ENCODE results near the gene PDZD2.
A peak's percentile ranks its signal among the peaks of the same experiment; 100 is the strongest.

PDZD2 gene

DNA sequence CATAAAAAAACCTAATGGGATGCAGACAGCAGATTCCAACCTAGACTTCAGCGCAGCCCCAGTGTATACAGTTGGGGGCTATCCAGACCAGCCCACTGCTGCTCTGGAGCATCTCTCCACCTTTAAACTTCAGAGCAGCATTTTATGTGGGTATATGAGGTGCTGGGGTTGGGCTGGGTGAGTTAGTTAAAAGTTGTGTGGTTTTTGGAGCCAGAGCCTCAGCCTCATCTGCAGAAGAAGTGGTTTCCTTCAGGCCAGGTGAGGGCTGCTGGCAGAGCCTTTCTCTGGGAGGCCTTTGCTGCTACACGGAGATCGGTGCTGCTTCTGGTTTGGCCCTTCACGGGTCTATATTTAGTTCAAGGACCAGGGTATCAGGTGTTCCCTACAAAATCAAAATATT lies 228.3 kb downstream of the PDZD2 start:
- DNase-seq (ENCODE audit: low spot score) = no peak

DNA sequence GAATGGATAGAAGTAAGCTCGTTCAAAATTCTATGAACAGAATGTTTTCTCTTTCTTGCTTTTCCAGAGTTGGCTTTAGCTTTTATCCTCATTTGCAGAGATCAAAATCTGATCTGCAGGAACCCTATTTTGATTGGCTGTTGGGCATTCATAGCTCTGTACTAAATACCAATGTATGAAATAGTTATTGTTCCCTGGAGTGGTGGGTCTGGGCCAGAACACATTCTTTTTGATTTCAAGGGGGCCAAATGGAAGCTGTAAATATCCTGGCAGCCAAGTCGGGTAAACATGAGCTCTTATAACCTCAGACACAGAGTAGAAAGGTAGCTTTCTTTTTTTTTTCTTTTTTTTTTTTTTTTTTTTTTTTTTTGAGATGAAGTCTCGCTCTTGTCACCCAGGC lies 241.5 kb downstream of the PDZD2 start:
- no peak for DNase-seq (ENCODE audit: low spot score)

DNA sequence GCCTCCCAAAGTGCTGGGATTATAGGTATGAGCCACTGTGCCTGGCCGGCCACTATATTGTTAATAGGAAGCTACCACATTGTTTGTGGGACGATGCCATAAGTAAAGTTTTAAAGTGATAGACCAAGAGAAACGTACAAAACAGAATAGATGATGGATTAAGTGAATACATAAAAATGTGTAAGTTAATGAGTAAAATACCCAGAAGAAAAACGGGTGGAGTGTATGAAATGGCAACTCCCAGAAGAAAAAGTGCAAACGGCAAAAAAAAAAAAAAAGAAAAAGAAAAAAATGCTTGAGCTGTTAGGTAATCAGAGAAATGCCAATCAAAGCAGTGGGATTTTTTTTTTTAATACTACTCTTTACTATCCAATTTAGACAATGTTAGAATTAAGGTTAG lies 246.0 kb downstream of the PDZD2 start:
- no peak for DNase-seq (ENCODE audit: low spot score)

DNA sequence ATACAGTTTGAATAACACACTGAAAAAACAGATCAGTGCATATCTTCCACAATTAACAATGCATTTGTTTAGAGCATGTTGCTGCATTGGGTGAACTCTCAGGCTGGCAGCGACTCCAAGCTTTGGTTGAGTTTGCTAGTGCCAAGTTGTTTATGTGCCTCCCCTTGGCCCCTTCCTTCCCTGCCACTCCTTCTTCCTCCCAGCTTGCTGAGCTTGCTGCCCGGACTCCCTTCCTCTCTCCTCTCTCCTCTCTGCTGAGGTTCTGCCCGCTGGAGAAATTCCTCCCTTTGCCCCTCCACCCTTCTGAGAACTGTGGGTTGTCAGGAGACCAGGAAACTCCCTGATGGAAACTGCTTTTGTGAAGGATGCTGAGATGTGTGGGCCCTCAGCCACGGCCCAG lies 247.3 kb downstream of the PDZD2 start:
- DNase-seq (ENCODE audit: low spot score) = no peak

DNA sequence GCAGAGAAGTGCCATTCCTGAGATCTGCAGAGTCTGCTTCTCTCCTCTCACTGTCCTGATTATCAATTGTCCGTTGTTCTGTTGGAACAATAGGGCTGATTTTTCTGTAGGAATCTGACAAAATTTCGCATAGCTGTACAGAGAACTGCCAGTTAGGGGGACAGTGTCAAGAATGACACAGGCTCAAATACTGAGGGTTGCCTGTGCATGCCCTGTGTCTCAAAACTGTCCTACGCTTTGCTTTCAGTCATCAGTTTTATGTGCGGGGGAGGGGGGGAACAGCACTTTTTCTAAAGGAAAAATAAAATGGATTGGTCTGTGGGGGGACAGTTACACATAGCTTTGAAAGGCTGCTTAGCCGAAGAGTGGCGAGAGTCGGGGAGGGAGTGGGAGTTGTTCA lies 248.6 kb downstream of the PDZD2 start:
- DNase-seq (ENCODE audit: low spot score) = no peak

DNA sequence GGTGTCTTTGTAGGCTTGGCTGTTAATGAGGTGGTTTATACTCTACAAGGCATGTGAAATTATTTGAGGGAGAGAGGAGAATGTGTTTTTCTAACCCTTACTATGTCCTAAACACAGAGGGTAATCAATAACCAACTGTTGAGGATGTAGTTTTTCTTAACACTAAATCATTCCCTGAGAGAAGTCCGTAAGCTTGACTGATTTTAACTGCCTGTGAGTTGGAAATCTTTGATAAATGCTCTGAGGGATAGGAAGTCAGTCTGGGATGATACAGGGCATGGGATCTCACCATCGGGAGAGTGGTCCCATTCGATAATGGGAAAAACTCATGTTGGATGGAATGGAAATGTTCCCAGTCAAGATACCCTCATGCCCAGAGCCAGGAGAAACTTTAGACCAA lies 249.6 kb downstream of the PDZD2 start:
- DNase-seq (ENCODE audit: low spot score) = no peak

DNA sequence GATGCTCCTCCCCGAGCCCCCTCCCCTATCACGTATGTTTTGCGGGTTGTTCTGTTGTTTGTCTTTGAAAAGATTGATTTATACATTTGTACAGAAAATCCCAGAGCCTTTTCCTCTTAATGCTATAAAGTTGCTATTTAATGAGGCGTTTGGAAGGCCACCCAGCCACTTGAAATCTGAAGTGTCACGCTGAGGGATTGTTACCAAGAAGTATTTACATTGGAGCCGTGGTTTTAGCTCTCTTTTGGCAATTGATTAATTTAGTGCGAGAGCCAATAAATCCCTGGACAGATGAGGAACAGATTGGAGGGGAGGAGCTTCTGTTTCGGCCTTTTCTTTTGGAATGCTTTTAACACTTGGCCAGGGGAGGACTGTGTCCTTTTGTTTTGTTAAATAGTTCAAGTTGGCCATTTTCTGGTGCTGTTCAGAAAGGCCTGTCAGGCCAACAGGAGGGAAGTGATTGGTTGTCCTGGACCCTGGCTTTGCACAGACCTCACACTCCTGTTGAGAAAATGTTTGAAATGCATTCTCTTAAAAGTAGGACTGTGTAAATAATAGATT lies 250.2 kb downstream of the PDZD2 start:
- peak; percentile 78 for DNase-seq (ENCODE audit: low spot score)

DNA sequence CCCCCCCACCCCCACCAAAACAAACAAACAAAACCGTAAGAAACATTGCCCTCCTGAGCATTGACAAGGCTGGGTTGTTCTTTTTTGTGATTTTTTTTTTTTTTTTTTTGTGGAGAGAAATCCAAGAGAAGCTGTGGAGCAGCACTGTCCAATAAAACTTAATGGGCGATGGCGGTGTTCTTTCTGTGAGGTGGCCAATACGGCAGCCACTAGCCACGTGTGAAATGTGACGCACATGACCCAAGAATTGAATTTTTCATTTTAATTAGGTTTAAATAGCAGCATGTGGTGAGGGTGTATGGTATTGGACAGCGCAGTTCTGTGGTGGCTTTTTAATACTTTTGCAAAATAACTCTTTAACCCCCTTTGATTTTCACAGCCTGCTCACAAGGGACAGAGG lies 251.1 kb downstream of the PDZD2 start:
- no peak for DNase-seq (ENCODE audit: low spot score)

DNA sequence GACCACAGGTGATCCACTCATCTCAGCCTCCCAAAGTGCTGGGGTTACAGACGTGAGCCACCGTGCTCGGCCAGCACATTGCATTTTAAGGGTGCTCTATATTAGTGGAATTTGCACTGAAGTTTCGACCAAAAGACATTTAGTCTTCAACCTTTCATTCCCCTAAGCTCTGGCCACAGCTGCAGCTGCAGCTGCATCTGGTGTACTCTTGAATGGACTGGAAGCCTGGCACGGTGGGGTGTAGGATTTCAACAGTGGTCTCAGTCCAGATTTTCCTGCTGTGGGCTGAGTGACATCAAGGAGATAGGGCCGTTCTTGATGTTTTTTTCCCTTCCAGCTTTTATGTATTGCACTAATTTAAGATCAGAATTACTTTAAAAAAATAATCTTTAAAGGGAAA lies 255.2 kb downstream of the PDZD2 start:
- no peak for DNase-seq (ENCODE audit: low spot score)

DNA sequence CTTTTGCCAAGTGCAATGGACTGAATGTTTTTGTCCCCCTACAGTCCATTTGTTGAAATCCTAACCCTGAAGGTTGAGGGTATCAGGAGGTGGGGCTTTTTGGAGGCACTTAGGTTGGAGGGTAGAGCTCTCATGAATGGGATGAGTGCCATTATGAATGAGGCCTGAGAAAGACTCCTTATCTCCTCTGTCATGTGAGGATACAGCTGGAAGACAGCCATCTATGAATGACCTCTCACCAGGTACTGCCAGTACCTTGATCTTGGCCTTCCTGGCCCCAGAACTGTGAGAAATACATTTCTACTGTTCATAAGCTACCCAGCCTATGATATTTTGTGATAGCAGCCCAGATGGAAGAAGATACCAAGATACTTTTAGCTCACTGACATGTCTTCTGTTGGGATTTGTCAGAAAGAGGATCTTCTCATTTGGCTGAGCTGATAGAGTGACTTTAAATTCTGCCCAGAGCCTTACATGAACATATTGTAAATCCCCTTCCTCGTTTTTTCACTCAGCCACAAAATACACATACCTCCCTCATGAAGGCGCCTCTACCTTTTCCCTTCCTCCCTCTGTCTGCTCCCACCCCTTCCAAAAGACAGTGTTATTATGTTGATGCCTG lies 256.4 kb downstream of the PDZD2 start:
- no peak for DNase-seq (ENCODE audit: low spot score)

DNA sequence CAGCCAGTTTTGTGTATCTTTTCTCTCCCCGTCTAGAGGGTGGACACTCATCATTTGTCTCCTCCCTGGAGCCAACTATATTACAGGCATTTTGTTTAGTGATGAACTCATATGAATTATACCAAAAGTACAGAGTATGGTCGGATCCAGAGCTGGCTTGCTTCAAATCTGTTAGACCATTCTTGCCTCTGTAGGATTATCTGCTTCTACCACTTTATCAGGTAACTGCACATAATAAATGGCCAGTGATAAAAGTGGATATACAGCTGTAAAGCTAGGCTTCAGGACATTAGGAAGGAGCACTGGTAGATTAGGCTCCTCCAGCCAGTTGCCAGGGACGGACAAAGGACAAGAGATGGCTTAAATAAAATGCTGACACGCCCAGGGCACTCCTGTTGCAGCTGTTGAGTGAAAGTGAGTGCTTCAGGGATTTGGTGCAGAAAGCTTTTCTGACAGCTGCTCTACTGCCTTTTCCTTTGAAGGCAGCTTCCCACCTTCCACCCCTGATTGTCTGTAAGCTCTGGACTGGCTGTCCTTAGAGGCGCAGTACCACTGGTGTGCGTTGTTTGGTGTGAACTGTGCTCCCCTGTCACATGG lies 259.2 kb downstream of the PDZD2 start:
- no peak for DNase-seq (ENCODE audit: low spot score)

DNA sequence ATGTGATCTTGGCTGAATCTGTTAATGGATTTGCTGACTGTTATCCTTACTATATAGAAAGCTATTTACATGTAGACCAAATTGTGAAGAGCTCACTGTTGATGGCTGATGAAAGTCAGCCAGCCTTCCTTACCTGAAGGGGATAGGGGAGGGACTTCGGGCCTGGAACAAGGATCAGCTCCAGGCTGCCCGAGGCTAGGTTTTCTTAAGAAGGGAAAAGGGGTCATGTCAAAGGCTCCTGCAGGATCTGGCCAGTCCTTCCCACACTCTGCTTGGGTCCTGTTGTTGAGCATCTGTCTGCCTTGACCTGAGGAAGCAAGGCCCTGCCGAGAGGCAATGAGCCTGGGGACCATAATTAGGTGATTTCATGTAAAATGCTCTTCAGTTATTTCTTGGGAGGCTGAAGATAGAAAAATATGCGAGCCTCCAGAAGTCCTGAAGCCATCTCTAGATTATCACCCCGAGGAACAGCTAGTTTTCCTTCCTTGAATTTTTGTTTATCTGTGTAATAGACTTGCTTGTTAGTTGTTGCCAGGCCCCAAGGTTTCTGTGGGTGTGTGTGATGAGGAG lies 261.4 kb downstream of the PDZD2 start:
- no peak for DNase-seq (ENCODE audit: low spot score)

DNA sequence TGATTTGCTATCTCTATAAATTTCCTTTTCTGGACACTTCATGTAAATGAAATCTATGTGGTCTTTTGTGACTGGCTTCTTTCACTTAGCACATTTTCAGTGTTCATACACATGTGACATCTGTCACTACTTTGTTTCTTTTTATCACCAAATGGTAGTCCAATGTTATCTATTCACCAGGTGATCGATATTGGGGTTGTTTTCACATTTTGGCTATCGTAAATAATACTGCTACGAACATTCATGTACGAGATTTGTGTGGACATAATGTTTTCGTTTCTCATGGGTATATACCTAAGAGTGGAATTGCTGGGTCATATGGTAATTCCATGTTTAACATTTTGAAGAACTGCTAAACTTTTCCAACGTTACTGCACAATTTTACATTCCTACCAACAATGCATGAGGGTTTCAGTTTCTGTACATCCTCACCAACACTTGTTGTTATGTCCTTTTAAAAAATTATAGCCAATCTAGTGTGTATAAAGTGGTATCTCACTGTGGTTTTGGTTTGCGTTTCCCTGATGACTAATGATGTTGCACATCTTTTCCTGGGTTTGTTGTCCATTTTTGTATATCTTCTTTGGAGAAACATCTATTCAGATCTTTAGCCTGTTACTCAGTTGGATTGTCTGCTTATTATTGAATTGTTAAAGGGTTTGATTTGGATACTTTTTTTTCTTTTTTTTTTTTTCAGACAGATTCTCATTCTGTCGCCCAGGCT lies 263.0 kb downstream of the PDZD2 start:
- no peak for DNase-seq (ENCODE audit: low spot score)

DNA sequence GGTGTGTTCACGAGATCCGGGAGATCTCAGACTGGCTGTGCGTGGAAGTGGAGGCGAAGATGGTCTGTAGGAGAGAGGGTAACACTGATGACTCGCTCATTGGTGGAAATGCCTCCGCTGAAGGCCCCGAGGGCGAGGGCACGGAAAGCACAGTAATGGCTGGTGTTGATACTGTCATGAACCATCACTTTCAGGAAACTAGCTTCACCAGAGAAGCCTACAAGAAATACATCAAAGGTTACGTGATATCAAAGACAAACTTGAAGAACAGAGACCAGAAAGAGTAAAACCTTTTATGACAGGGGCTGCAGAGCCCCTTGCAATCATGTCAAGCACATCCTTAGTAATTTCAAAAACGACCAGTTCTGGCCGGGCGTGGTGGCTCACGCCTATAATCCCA lies 269.5 kb downstream of the PDZD2 start:
- no peak for DNase-seq (ENCODE audit: low spot score)

DNA sequence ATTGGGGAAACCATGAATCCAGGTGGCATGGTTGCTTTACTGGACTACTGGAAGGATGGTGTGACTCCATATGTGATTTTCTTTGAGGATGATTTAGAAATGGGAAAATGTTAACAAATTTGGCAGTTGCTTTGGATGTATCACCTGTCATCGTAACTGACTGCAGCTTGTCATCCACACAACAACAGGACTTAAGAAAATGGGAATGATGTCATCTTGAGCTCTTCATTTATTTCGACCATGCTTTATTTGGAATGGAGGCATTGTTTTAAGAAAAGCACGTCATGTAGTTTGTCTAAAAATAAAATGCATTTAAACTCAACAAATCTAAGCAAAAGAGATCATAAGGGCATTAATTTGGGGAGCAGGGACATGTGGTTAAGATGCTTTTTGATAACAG lies 270.1 kb downstream of the PDZD2 start:
- no peak for DNase-seq (ENCODE audit: low spot score)

DNA sequence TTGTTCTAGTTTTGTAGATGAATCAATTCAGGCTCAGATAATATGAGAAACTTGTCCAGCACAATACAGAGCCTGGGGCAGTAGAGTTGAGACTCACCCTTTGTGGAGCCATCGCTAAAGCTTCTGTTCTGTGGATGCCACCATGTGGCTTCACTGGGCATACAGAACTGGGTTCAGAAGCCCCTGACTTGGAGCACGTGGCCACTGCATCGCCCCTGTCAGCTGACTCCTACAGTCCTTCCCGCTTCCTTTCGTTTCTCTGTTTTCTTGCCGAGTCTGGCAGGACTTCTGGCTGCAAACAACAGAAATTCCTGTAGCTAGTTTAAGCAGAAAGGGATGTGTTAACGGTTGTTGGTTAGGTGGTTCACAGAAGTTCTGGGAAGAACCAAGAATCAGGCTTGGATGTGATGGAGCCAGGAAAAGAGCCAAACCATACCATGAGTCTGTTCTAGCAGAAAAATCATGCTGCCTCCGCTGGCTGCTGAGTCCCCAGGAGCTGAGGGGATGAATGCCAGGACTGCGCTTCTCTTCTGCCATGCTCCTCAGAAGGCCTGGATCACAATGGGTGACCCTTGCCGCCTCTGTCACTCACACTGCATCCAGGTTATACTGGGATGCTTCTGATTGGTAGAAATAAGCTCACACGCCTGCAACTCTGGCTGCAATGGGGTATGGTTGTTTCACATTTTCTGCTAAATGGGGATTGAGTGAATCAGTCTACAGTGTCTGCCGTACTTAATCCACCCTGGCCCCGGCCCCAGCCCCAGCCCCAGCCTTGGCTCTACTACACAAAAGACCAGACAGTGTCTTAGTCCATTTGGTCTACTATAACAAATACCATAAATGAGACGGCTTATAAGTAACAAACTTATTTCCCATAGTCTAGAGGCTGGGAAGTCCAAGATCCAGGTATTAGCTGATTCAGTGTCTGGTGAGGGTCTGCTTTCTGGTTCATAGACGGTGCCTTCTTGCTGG lies 272.6 kb downstream of the PDZD2 start:
- DNase-seq (ENCODE audit: low spot score) = no peak

DNA sequence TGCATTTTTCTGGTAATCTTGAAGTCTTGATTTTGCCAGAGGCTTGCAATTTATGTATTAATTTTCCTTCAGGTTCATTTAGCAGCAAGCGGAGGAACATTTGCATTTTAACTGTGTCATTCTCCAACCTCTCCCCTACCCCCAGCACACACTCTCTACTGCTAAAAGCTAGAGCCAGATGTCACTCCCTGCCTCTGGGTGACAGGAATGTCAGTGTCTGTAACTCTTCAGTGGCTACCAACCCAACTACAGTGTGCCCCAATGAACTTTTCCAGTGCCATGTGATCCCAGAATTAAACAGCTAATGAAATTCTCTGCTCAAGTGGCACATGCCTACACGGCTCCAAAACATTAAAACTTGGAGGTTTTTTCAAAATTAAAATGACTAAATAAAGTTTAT lies 274.9 kb downstream of the PDZD2 start:
- DNase-seq (ENCODE audit: low spot score) = no peak

DNA sequence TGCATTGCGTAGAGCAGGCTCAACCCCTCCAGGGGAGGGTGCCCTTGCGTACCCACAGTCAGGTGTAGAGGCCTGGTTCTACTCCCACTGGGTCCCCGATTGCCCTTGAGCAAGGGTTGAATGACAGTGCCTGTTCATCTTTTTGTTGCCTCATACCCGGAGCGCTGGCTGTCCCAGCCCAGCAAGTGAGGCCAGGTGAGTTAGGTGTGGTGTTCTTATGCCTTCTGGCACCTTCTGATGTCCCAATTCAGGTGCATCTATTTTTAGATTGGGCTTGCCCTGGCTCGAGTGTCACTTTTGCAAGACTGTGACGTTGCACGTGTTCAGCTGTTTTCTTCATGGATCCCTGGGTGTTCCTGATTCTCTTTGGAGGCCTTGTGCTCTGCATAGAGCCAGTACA lies 277.4 kb downstream of the PDZD2 start:
- DNase-seq (ENCODE audit: low spot score) = no peak

DNA sequence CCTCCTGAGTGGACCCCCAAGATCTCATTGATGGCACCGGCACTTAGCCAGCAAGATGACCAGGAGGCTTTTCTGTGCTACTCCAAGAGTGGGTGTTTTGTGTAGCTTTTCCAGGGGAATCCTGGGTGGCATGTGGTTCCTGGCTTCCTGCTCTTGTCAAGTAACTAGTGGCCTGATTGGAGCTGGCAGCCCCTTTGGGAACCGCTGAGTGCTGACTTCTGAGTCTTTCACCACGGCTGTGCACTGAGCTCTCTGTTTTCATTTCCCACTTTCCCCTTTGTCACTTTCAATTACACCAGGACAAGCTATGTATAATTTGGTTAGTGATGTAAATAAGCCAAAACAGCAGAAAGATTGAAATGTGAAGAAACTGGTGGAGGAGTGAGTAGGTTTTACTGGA lies 279.8 kb downstream of the PDZD2 start:
- DNase-seq (ENCODE audit: low spot score) = no peak

DNA sequence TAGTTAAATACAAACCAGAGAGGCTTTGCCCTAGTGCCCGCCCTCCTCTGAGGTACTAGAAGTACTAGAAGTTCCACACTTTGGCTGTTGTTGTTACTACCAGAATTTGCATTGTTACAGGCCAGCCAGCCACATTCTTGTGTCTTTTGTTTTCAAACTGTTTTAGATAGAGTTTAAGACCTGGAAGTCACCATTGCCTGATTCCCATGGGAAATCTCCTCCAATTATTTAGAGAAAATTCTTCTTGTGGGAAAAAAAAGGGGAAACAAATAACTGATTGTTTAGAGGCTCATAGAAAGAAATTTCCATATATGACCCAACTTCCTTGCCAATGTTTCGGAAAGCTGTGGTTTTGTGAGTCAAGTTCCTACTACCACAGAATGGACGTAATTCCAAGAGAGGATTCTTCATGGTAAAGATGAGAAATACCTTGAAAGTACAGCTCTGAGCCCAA lies 282.9 kb downstream of the PDZD2 start:
- no peak for DNase-seq (ENCODE audit: low spot score)

DNA sequence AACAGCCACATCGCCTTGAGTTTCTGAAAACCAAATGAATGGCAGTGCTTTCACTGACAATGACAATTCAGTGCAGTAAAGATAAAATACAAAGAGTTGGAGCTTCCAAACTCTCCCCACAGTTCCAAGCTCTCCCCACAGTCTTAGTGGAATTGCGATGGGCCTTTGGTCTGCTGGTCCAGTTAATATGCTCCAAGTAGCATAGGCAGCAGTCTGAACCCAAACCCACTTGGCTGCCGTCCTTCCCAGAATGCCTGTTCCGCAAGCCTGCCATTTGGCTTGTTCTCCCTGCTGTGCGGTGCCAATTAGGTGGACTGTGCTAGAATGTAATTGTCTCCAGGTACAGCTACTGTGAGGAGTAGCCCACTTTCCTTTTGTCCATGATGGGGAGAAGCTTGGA lies 285.1 kb downstream of the PDZD2 start:
- no peak for DNase-seq (ENCODE audit: low spot score)

DNA sequence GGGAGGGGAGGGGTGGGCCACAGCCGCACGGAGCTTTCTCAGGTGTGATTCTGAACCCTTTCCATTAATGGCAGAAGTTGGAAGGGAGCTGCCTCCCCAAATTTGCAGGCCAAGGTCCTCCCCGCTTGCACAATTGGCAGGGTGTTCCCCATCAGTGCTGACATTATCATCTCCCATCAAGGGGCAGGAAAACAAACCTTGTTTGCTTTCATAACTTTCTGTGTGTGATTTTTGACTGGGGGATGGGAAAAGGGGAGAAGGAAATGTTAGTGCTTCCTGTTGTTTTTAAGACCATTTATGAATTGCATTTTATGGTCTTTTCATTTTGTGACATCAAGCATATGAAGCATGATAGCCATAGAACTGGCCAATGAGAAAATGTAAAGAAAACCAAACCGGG lies 292.9 kb downstream of the PDZD2 start:
- DNase-seq (ENCODE audit: low spot score) = no peak
